GM06990 (cell line): ENCODE data around the gene NFATC3.

Source experiments
- DNase-seq: peaks from one replicate; pipeline ENCODE4 v3.0.0-alpha.2; 2011; ENCODE audit not compliant: insufficient read length; ENCODE audit errors: extremely low read depth
- H3K27me3 ChIP-seq: replicated peaks from 2 replicates; pipeline ENCODE4 v1.6.0; 2011; ENCODE audit warnings: low read length; ENCODE audit not compliant: control insufficient read depth, insufficient read depth
- H3K36me3 ChIP-seq: 2 replicates; pipeline ENCODE4 v1.5.1; 2011; ENCODE audit warnings: low read length; ENCODE audit not compliant: control insufficient read depth, insufficient read depth
- H3K4me3 ChIP-seq: replicated peaks from 2 replicates; pipeline ENCODE4 v1.5.1; 2011; ENCODE audit warnings: low read depth, mild to moderate bottlenecking, control low read depth, low read length
- TF ChIP-seq, protein P1 (sequence below): IDR thresholded peaks from 2 replicates; pipeline ENCODE4 v1.5.1; 2011; ENCODE audit warnings: low read length, control low read depth, mild to moderate bottlenecking, inconsistent platforms; ENCODE audit not compliant: insufficient read depth, poor library complexity, severe bottlenecking

Gene NFATC3

DNA sequence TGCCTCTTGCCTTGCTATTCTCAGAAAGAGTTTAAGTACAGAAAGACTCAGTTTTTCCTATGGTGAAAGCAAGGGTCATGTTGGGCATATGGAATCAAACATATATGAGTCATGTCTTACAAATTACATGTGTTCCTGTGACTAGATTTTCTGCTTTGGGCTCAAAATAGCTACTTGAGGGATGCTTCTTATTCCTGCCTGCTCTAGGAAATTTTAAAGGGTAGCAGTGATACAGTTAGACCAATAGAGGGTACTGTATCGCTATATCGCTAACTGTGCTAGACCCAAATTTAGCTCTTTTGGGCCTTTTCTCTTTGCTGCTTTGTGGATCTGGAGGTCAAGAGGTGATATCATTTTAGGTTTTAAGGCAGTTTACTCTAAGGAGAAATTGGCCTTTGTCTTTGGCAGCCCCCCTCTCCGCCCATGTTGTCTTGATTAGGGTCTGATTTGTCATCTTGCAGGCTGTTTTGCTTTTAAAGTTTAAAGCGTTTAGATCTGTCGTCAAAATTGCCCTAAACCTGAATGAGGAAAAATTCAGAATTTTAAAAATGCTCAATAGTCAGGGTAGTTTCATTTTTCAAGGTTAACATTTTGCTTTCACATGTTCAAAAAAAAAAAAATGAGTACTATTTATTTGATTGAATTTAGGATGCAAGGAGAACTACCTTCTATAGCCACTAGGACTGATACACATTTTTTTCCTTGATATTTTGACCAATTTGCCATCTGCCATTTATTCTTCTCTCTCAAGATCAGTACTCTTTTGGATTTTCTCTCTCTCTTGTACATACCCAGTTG lies 8.8 kb downstream of the NFATC3 start:
- TF ChIP-seq, protein P1, sequence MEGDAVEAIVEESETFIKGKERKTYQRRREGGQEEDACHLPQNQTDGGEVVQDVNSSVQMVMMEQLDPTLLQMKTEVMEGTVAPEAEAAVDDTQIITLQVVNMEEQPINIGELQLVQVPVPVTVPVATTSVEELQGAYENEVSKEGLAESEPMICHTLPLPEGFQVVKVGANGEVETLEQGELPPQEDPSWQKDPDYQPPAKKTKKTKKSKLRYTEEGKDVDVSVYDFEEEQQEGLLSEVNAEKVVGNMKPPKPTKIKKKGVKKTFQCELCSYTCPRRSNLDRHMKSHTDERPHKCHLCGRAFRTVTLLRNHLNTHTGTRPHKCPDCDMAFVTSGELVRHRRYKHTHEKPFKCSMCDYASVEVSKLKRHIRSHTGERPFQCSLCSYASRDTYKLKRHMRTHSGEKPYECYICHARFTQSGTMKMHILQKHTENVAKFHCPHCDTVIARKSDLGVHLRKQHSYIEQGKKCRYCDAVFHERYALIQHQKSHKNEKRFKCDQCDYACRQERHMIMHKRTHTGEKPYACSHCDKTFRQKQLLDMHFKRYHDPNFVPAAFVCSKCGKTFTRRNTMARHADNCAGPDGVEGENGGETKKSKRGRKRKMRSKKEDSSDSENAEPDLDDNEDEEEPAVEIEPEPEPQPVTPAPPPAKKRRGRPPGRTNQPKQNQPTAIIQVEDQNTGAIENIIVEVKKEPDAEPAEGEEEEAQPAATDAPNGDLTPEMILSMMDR, result peak; percentile 38
- DNase-seq, result no peak
- Histone ChIP-seq H3K36me3 (no peaks in the 10 kb centered on the region), H3K4me3 (no peak overlapping the region), H3K27me3 (no peaks in the 10 kb centered on the region)

DNA sequence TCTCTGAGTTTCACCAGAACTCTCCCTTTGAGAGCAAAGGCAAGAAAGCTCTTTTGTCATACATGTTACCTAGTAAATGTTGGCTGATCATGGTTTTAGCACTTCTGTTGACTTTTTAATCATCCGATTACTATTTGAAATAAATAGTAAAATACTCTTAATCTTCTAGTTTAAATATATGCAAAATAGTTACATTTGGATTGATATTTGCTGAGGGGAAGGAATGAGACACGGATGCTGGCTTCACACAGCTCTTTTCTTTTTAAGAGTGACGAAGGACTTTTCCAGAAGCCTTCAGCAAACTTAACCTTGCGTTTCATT lies 9.4 kb downstream of the NFATC3 start:
- TF ChIP-seq, protein P1, result no peak
- Histone ChIP-seq H3K27me3 (no peaks in the 10 kb centered on the region), H3K4me3 (no peak overlapping the region), H3K36me3 (no peaks in the 10 kb centered on the region)
- no peak for DNase-seq

- Histone ChIP-seq H3K36me3 (no peaks in the 10 kb centered on the region), H3K27me3 (no peaks in the 10 kb centered on the region), H3K4me3 (no peak overlapping the region)
- no peak for DNase-seq
- TF ChIP-seq, protein P1, result no peak
Observed at GRCh38 chr16:68096491-68096890, 11.3 kb downstream of the NFATC3 start.

DNA sequence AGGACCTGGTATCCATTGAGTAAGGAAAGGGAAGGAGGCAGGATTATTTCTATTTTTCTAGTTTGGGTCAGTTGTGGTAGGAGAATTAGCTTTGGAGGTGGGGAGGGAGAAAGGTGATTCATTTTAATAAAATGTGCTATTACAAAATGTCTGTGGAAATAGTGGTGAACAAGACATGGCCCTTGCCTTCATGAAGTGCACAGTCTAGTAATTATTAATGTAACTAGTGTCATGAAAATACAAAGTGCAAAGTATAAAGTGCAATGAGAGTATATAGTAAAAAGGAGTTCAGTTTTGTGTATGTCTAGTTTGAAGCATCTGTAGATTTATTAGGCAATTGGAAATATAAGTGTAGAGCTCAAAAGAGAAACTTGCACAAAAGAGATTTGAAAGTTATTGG lies 11.9 kb downstream of the NFATC3 start:
- TF ChIP-seq, protein P1, result no peak

GRCh38 chr16:68097895-68098294 lies 12.7 kb downstream of the NFATC3 start:
- TF ChIP-seq, protein P1, result no peak

More for the DNA sequence above, 11.9 kb downstream of the NFATC3 start:
- Histone ChIP-seq H3K27me3 (no peaks in the 10 kb centered on the region), H3K4me3 (no peak overlapping the region), H3K36me3 (no peaks in the 10 kb centered on the region)
- no peak for DNase-seq

More at GRCh38 chr16:68097895-68098294, 12.7 kb downstream of the NFATC3 start:
- Histone ChIP-seq H3K27me3 (no peaks in the 10 kb centered on the region), H3K4me3 (no peak overlapping the region), H3K36me3 (no peaks in the 10 kb centered on the region)
- no peak for DNase-seq
